ENCODE results near the gene SYNJ2BP.
"Not testable (repeated sequence)": the region's sequence is repeated elsewhere in the genome, so short reads cannot be mapped to it uniquely, and the experiment has no call there.

Gene SYNJ2BP

GRCh38 chr14:70416725-70417349 is at the start of gene SYNJ2BP:
SYNJ2BP (minus strand) TSS chr14:70417090; CDS start chr14:70416963, 127 bp downstream.
- DNase-seq (ENCODE audit: low spot score) = no peak

- DNase-seq (ENCODE audit: low spot score) = no peak
Measured at GRCh38 chr14:70454731-70455130, 37.8 kb upstream of the SYNJ2BP start.

- DNase-seq (ENCODE audit: low spot score) = no peak
Measured at GRCh38 chr14:70451874-70452273, 35.0 kb upstream of the SYNJ2BP start, which contains the start of gene ADAM21. ADAM21 (plus strand) TSS chr14:70452174; CDS start chr14:70457500, 5,326 bp downstream.

GRCh38 chr14:70448633-70449340 is 31.9 kb upstream of the SYNJ2BP start:
- DNase-seq (ENCODE audit: low spot score) = no peak

GRCh38 chr14:70442750-70443149 is 25.9 kb upstream of the SYNJ2BP start:
- no peak for DNase-seq (ENCODE audit: low spot score)

GRCh38 chr14:70441641-70442040 is 24.8 kb upstream of the SYNJ2BP start:
- no peak for DNase-seq (ENCODE audit: low spot score)

GRCh38 chr14:70436867-70437266 is 20.0 kb upstream of the SYNJ2BP start:
- DNase-seq (ENCODE audit: low spot score) = no peak

- not testable (repeated sequence) for DNase-seq (ENCODE audit: low spot score)
Measured at GRCh38 chr14:70426555-70426954, 9.7 kb upstream of the SYNJ2BP start.

GRCh38 chr14:70425354-70425753 is 8.5 kb upstream of the SYNJ2BP start:
- peak; percentile 13 for DNase-seq (ENCODE audit: low spot score)

GRCh38 chr14:70422538-70422937 is 5.6 kb upstream of the SYNJ2BP start:
- no peak for DNase-seq (ENCODE audit: low spot score)

- DNase-seq (ENCODE audit: low spot score) = not testable (repeated sequence)
Measured at GRCh38 chr14:70419270-70419931, 2.5 kb upstream of the SYNJ2BP start.

GRCh38 chr14:70416338-70416724 is 559 bp downstream of the SYNJ2BP start:
- no peak for DNase-seq (ENCODE audit: low spot score)

GRCh38 chr14:70415788-70416187 is 1.1 kb downstream of the SYNJ2BP start:
- no peak for DNase-seq (ENCODE audit: low spot score)

GRCh38 chr14:70407621-70408020 is 9.3 kb downstream of the SYNJ2BP start:
- DNase-seq (ENCODE audit: low spot score) = no peak

- not testable (repeated sequence) for DNase-seq (ENCODE audit: low spot score)
Measured at GRCh38 chr14:70406216-70406615, 10.7 kb downstream of the SYNJ2BP start.

- peak; percentile 6 for DNase-seq (ENCODE audit: low spot score)
Measured at GRCh38 chr14:70403335-70403734, 13.6 kb downstream of the SYNJ2BP start.

- no peak for DNase-seq (ENCODE audit: low spot score)
Measured at GRCh38 chr14:70401643-70402042, 15.2 kb downstream of the SYNJ2BP start.

- no peak for DNase-seq (ENCODE audit: low spot score)
Measured at GRCh38 chr14:70398706-70399431, 18.0 kb downstream of the SYNJ2BP start.

GRCh38 chr14:70398280-70398679 is 18.6 kb downstream of the SYNJ2BP start:
- DNase-seq (ENCODE audit: low spot score) = no peak

GRCh38 chr14:70397746-70398145 is 19.1 kb downstream of the SYNJ2BP start:
- DNase-seq (ENCODE audit: low spot score) = no peak

- DNase-seq (ENCODE audit: low spot score) = no peak
Measured at GRCh38 chr14:70394674-70395306, 22.1 kb downstream of the SYNJ2BP start.

- DNase-seq (ENCODE audit: low spot score) = no peak
Measured at GRCh38 chr14:70392676-70393075, 24.2 kb downstream of the SYNJ2BP start.
